Caco-2 (cell line): ENCODE data around the gene TMEM217. TPM values are rescaled to one million over a fixed set of nuclear protein-coding genes. Genes with fewer than 3 reads are reported as not detected.

Source experiments
- BruUV-seq: library from RNA; stranded (reverse); fragments of 400-500 nt; replicated peaks from 2 replicates; lab custom pipeline; 2021; lab: Mats Ljungman, UMichigan
- CTCF ChIA-PET: fragments of 300-600 bp; sonication (Branson Sonifier 250); formaldehyde crosslinking; loops from one replicate; lab custom pipeline; 2022; ENCODE audit warnings: antibody characterized with exemption; lab: Charles Lee
- POLR2A ChIA-PET: fragments of 300-600 bp; sonication (Branson Sonifier 250); formaldehyde crosslinking; loops from one replicate; lab custom pipeline; 2022; ENCODE audit warnings: antibody characterized with exemption; lab: Charles Lee
- DNase-seq, 2 experiments: peaks; one replicate each; pipeline versions ENCODE4 v3.0.0 to v3.0.0-alpha.2; 2020 to 2022
- H3K27me3 ChIP-seq: replicated peaks from 2 replicates; pipeline ENCODE4 v1.6.0; 2011; ENCODE audit warnings: low read length; ENCODE audit not compliant: control insufficient read depth, insufficient read depth
- H3K36me3 ChIP-seq: 2 replicates; pipeline ENCODE4 v1.5.1; 2011; ENCODE audit warnings: low read length; ENCODE audit not compliant: control insufficient read depth, insufficient read depth
- H3K4me1 ChIP-seq: fragments of 250-450 bp; sonication (Bioruptor Pico); 2 replicates; pipeline ENCODE4 v1.5.1; 2020; ENCODE audit warnings: mild to moderate bottlenecking
- H3K4me3 ChIP-seq: 2 replicates; pipeline ENCODE4 v1.5.1; 2011; ENCODE audit warnings: low read depth, mild to moderate bottlenecking, control low read depth, low read length
- H3K9me3 ChIP-seq: fragments of 250-450 bp; sonication (Bioruptor Pico); 2 replicates; pipeline ENCODE4 v1.5.1; 2020; ENCODE audit warnings: mild to moderate bottlenecking, moderate library complexity
- H3K27ac Mint-ChIP-seq: one replicate; pipeline ENCODE4 v1.8.0; 2022; ENCODE audit warnings: mixed read lengths; ENCODE audit not compliant: unreplicated experiment
- H3K27me3 Mint-ChIP-seq: one replicate; pipeline ENCODE4 v1.8.0; 2022; ENCODE audit warnings: mixed read lengths; ENCODE audit not compliant: insufficient read depth, unreplicated experiment
- H3K36me3 Mint-ChIP-seq: one replicate; pipeline ENCODE4 v1.8.0; 2022; ENCODE audit warnings: mild to moderate bottlenecking, mixed read lengths; ENCODE audit not compliant: insufficient read depth, unreplicated experiment
- H3K4me1 Mint-ChIP-seq: one replicate; pipeline ENCODE4 v1.8.0; 2022; ENCODE audit warnings: low read depth, mixed read lengths; ENCODE audit not compliant: unreplicated experiment
- H3K4me3 Mint-ChIP-seq: one replicate; pipeline ENCODE4 v1.8.0; 2022; ENCODE audit warnings: mild to moderate bottlenecking, moderate library complexity, mixed read lengths; ENCODE audit not compliant: unreplicated experiment
- H3K9me3 Mint-ChIP-seq: one replicate; pipeline ENCODE4 v1.8.0; 2022; ENCODE audit warnings: mixed read lengths; ENCODE audit not compliant: unreplicated experiment
- CTCF ChIP-seq, 2 experiments: fragments of 200-600 bp in 1 of 2; IDR thresholded peaks; 1 replicate in 1 of 2; 2 replicates in 1 of 2; pipeline versions ENCODE4 v1.5.1 to v1.8.0; 2011 to 2022; ENCODE audit warnings: antibody characterized with exemption in 1 of 2, control low read depth in 1 of 2, inconsistent platforms in 1 of 2, low read depth in 1 of 2, low read length in 1 of 2, mild to moderate bottlenecking in 1 of 2, moderate library complexity in 1 of 2; ENCODE audit not compliant: insufficient read depth in 1 of 2, severe bottlenecking in 1 of 2, unreplicated experiment in 1 of 2
- intact Hi-C: fragments of 100-400 bp; cut with micrococcal nuclease; formaldehyde crosslinking; loops from one replicate; pipeline ENCODE4 v1.10.0; 2022; ENCODE audit not compliant: unreplicated experiment
- total RNA-seq: library from RNA; stranded (reverse); gene quantifications from 2 replicates; pipeline ENCODE4 v1.2.3, GENCODE V29; 2022

The TMEM217 gene
- total RNA-seq, 1 experiment from 2014 or later, result 1.6 TPM

DNA sequence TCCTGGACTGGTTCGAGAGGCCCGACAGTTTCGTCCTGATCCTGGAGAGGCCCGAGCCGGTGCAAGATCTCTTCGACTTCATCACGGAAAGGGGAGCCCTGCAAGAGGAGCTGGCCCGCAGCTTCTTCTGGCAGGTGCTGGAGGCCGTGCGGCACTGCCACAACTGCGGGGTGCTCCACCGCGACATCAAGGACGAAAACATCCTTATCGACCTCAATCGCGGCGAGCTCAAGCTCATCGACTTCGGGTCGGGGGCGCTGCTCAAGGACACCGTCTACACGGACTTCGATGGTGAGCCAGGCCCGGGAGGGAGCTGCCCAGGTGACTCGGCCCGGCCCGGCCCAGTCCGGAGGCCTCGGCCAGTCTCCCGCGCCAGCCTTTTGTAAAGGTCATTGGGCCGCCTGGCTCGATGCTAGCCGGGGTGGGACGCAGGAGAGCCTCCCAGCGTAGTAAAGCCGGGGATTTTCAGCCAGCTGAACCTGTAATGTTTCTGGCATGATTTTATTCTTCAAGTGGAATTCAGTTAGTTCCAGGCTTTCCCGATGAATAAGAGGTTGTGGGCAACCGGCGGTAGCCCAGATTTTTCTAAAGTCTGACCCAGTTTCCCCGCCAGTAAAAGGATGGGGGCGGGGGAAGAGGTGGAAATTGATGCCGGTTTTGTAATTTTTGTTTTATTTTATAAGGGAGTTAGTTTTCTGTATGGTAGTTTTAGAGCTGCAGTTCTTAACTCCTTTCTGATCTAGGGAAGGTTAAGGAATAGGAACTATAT lies 86.6 kb downstream of the TMEM217 start:
- Histone ChIP-seq H3K9me3 (no peaks in the 10 kb centered on the region), H3K4me3 (peak overlapping the region; percentile 82), H3K36me3 (peaks cover 6% of the 10 kb centered on the region), H3K4me1 (peaks cover 10% of the 10 kb centered on the region), H3K27me3 (no peaks in the 10 kb centered on the region)
- Mint-ChIP-seq H3K36me3 (peaks cover 66% of the 10 kb centered on the region), H3K4me3 (peak overlapping the region; percentile 88), H3K27me3 (no peaks in the 10 kb centered on the region), H3K27ac (peak overlapping the region; percentile 95), H3K4me1 (peaks cover 14% of the 10 kb centered on the region), H3K9me3 (no peaks in the 10 kb centered on the region)
- ChIA-PET POLR2A (interaction anchor here (0.6 to 3.4 kb wide), 11 partner anchors 14 to 153 kb away, joined by 3 to 28 read pairs (median 4); no protein-coding TSS in a partner anchor), CTCF (interaction anchor here (0.6 to 3.3 kb wide), 20 partner anchors 35 to 320 kb away, joined by 3 to 19 read pairs (median 5); no protein-coding TSS in a partner anchor)
- TF ChIP-seq CTCF (IDR thresholded peaks at IDR 0.05; ENCODE audit: insufficient read depth in 1 of 2, low read depth in 1 of 2, low read length in 1 of 2, severe bottlenecking in 1 of 2, unreplicated experiment in 1 of 2), result no peak
- peak; percentile 38 to 39 for DNase-seq
- BruUV-seq, result TSS peak; percentile 95
- intact Hi-C loops, result no loop called here

DNA sequence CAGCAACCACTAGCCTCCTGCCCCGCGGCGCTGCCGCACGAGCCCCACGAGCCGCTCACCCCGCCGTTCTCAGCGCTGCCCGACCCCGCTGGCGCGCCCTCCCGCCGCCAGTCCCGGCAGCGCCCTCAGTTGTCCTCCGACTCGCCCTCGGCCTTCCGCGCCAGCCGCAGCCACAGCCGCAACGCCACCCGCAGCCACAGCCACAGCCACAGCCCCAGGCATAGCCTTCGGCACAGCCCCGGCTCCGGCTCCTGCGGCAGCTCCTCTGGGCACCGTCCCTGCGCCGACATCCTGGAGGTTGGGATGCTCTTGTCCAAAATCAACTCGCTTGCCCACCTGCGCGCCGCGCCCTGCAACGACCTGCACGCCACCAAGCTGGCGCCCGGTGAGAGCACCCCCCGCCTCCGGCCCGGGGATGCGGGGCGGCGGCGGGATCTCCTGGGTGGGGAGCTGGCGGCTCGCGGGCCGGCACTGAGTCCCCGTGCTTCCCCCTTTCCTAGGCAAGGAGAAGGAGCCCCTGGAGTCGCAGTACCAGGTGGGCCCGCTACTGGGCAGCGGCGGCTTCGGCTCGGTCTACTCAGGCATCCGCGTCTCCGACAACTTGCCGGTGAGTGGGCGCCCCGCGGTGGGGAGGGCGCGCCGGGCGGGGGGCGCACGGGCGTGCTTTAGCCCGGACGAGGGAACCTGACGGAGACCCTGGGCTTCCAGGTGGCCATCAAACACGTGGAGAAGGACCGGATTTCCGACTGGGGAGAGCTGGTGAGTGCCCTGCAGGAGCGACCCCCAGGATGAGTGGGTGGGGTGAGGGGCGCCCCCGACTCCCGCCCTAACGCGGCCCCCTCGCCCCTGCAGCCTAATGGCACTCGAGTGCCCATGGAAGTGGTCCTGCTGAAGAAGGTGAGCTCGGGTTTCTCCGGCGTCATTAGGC lies 87.4 kb downstream of the TMEM217 start:
- Mint-ChIP-seq H3K4me3 (peak overlapping the region; percentile 88), H3K36me3 (peaks cover 63% of the 10 kb centered on the region), H3K27me3 (no peaks in the 10 kb centered on the region), H3K4me1 (peaks cover 14% of the 10 kb centered on the region), H3K9me3 (no peaks in the 10 kb centered on the region), H3K27ac (peak overlapping the region; percentile 95)
- H3K9me3 ChIP-seq, result no peaks in the 10 kb centered on the region
- H3K27me3 ChIP-seq, result no peaks in the 10 kb centered on the region
- TF ChIP-seq CTCF (IDR thresholded peaks at IDR 0.05; ENCODE audit: insufficient read depth in 1 of 2, low read depth in 1 of 2, low read length in 1 of 2, severe bottlenecking in 1 of 2, unreplicated experiment in 1 of 2), result peak; percentile 13 to 28
- H3K4me3 ChIP-seq, result peak overlapping the region; percentile 82
- ChIA-PET POLR2A (interaction anchor here (0.5 to 3.4 kb wide), 14 partner anchors 9 to 152 kb away, joined by 3 to 28 read pairs (median 7); no protein-coding TSS in a partner anchor), CTCF (interaction anchor here (0.6 to 3.3 kb wide), 15 partner anchors 20 to 979 kb away, joined by 3 to 19 read pairs (median 5); no protein-coding TSS in a partner anchor)
- peaks cover 6% of the 10 kb centered on the region for H3K36me3 ChIP-seq
- intact Hi-C loops, result no loop called here
- DNase-seq, result peak; percentile 61 to 70
- peaks cover 10% of the 10 kb centered on the region for H3K4me1 ChIP-seq
- no TSS peak for BruUV-seq
